SU-DHL-6 (cell line): ENCODE measurements around the gene TMEM154.

Experiments
- H2AFZ ChIP-seq: fragments of 200-600 bp; sonication (generic); 2 replicates; pipeline ENCODE4 v1.6.1; 2014; ENCODE audit warnings: low read depth, mild to moderate bottlenecking, moderate library complexity, mixed read lengths, antibody characterized with exemption, low read length; ENCODE audit not compliant: severe bottlenecking
- H3F3A ChIP-seq: fragments of 200-600 bp; shearing (Covaris generic); 2 replicates; pipeline ENCODE4 v1.6.0; 2016; ENCODE audit warnings: antibody characterized with exemption, mild to moderate bottlenecking; ENCODE audit not compliant: insufficient read depth
- H3K27ac ChIP-seq: fragments of 200-600 bp; sonication (generic); 2 replicates; pipeline ENCODE4 v1.5.1; 2016; ENCODE audit warnings: low read depth, mild to moderate bottlenecking, low read length, moderate library complexity, mixed read lengths
- H3K27me3 ChIP-seq: fragments of 200-600 bp; sonication (generic), shearing (Covaris generic); 2 replicates; pipeline ENCODE4 v1.6.0; 2014; ENCODE audit warnings: mild to moderate bottlenecking, low read length
- H3K36me3 ChIP-seq: fragments of 200-600 bp; sonication (generic); 2 replicates; pipeline ENCODE4 v1.6.1; 2014; ENCODE audit warnings: mild to moderate bottlenecking, low read length, mixed read lengths
- H3K4me2 ChIP-seq: fragments of 300-600, 200-600 bp; shearing (Covaris generic), sonication (generic); 2 replicates; pipeline ENCODE4 v1.6.0; 2014; ENCODE audit warnings: low read length, low read depth, mild to moderate bottlenecking; ENCODE audit not compliant: poor library complexity, severe bottlenecking
- H3K4me3 ChIP-seq: fragments of 200-600 bp; sonication (generic); 2 replicates; pipeline ENCODE4 v1.5.1; 2014; ENCODE audit warnings: antibody characterized with exemption, low read length, mild to moderate bottlenecking, mixed read lengths; ENCODE audit not compliant: insufficient read depth, poor library complexity, severe bottlenecking
- H3K79me2 ChIP-seq: fragments of 200-600 bp; sonication (generic); 2 replicates; pipeline ENCODE4 v1.6.1; 2014; ENCODE audit warnings: mild to moderate bottlenecking, low read length, moderate library complexity; ENCODE audit not compliant: insufficient read depth
- H3K9ac ChIP-seq: fragments of 200-600 bp; sonication (generic); 2 replicates; pipeline ENCODE4 v1.7.0; 2014; ENCODE audit warnings: mild to moderate bottlenecking, low read length
- H3K9me2 ChIP-seq: fragments of 200-600 bp; sonication (generic); replicated peaks from 2 replicates; pipeline ENCODE4 v1.6.1; 2014; ENCODE audit warnings: low read length; ENCODE audit not compliant: insufficient read depth
- H3K9me3 ChIP-seq: fragments of 200-600 bp; sonication (generic); 2 replicates; pipeline ENCODE4 v1.6.1; 2014; ENCODE audit warnings: low read length, mixed read lengths; ENCODE audit not compliant: insufficient read depth
- H4K20me1 ChIP-seq: fragments of 200-600 bp; sonication (generic); 2 replicates; pipeline ENCODE4 v1.6.1; 2014; ENCODE audit warnings: low read depth, mild to moderate bottlenecking, antibody characterized with exemption, low read length, moderate library complexity, mixed read lengths
- EZH2phosphoT487 ChIP-seq: fragments of 200-600 bp; sonication (generic), shearing (Covaris generic); conservative IDR thresholded peaks from 2 replicates; pipeline ENCODE4 v1.6.1; 2018; ENCODE audit warnings: mild to moderate bottlenecking, antibody characterized with exemption, low read length, moderate library complexity, mixed read lengths
- TF ChIP-seq, protein P1 (sequence below): fragments of 200-600 bp; sonication (generic); IDR thresholded peaks from one replicate; pipeline ENCODE4 v1.5.1; 2017; ENCODE audit warnings: antibody characterized with exemption, mild to moderate bottlenecking, low read length, moderate library complexity; ENCODE audit not compliant: insufficient read depth, poor library complexity, severe bottlenecking

Gene TMEM154

DNA sequence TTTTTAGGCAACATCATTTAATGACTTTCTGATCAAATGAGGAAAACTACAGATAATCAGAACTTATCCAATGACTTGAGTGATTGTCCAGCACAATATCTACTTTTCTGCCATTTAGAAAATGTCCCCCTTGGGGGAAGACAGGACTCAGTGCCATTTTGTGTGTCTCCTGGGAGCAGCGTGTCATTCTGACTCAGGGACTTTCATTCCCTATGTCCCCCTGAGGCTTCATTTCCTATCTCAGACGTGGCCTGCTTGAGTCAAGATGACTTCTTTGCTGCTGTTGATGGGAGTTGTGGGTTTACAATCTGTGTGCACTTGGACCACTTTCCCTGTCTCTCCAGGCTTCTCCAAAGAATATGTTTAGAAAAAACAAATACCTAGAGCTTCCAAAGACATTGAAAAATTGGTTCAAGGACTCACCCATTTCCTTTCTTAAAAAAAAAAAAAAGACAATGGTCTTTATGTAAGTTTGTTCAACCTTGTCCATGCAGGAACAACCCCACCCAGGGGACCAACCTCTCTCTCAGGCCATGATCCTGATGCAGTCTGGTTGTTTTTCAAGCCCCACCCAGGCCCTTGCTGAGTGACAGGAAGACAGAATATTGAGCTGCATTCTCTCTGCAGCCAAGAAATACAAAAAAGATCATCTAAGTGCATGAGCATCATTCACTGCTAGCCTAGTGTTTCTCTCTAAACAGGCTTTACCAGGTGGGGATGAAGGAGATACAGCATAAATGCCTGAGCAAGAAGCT lies 34.3 kb upstream of the TMEM154 start:
- H3K27me3 ChIP-seq, result no peaks in the 10 kb centered on the region
- no peak overlapping the region for H3K27ac ChIP-seq
- no peak overlapping the region for H3K9ac ChIP-seq
- no peak overlapping the region for H3K4me2 ChIP-seq
- no peaks in the 10 kb centered on the region for H3F3A ChIP-seq
- TF ChIP-seq, protein P1, sequence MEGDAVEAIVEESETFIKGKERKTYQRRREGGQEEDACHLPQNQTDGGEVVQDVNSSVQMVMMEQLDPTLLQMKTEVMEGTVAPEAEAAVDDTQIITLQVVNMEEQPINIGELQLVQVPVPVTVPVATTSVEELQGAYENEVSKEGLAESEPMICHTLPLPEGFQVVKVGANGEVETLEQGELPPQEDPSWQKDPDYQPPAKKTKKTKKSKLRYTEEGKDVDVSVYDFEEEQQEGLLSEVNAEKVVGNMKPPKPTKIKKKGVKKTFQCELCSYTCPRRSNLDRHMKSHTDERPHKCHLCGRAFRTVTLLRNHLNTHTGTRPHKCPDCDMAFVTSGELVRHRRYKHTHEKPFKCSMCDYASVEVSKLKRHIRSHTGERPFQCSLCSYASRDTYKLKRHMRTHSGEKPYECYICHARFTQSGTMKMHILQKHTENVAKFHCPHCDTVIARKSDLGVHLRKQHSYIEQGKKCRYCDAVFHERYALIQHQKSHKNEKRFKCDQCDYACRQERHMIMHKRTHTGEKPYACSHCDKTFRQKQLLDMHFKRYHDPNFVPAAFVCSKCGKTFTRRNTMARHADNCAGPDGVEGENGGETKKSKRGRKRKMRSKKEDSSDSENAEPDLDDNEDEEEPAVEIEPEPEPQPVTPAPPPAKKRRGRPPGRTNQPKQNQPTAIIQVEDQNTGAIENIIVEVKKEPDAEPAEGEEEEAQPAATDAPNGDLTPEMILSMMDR, result no peak
- no peak for TF ChIP-seq EZH2phosphoT487
- H3K9me2 ChIP-seq, result no peaks in the 10 kb centered on the region
- peaks cover 11% of the 10 kb centered on the region; the same call in 1 of the 2 replicates for H3K9me3 ChIP-seq
- H2AFZ ChIP-seq, result no peak overlapping the region
- 0 out of 2 replicates have a peak, but pooled peaks cover 4% of the 10 kb centered on the region for H3K36me3 ChIP-seq
- H3K4me3 ChIP-seq, result no peak overlapping the region
- no peaks in the 10 kb centered on the region for H4K20me1 ChIP-seq
- no peaks in the 10 kb centered on the region for H3K79me2 ChIP-seq

GRCh38 chr4:152709675-152710438 lies 30.1 kb upstream of the TMEM154 start:
- Histone ChIP-seq H3K36me3 (no peaks in the 10 kb centered on the region), H2AFZ (no peak overlapping the region), H3K4me2 (no peak overlapping the region), H3K27ac (no peak overlapping the region), H3K4me3 (no peak overlapping the region), H3K79me2 (no peaks in the 10 kb centered on the region), H3K9me3 (peaks cover 6% of the 10 kb centered on the region; the same call in 1 of the 2 replicates), H3F3A (no peaks in the 10 kb centered on the region), H3K9me2 (no peaks in the 10 kb centered on the region), H4K20me1 (no peaks in the 10 kb centered on the region), H3K27me3 (no peaks in the 10 kb centered on the region), H3K9ac (no peak overlapping the region)
- TF ChIP-seq EZH2phosphoT487, result no peak
- TF ChIP-seq, protein P1, result no peak

DNA sequence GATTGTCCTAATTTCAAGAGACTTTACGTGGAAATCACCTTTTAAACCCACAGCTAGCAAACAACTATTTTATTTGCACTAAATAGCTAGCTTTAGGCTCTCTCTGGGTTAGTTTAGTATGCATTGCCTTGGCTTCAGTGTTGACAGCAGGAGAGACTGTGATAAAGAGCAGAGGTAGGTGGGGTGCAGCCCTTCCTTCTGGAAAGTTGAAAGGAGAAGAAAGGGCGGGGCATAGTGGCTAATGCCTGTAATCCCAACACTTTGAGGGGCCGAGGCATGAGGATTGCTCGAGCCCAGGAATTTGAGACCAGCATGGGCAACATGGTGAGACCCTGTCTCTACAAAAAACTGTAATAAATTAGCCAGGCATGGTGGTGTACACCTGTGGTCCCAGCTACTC lies 29.0 kb upstream of the TMEM154 start:
- no peaks in the 10 kb centered on the region for H3K27me3 ChIP-seq
- no peak overlapping the region for H3K4me2 ChIP-seq
- no peaks in the 10 kb centered on the region for H4K20me1 ChIP-seq
- H2AFZ ChIP-seq, result no peak overlapping the region
- H3K4me3 ChIP-seq, result no peak overlapping the region
- no peaks in the 10 kb centered on the region for H3K9me2 ChIP-seq
- no peak overlapping the region for H3K27ac ChIP-seq
- no peaks in the 10 kb centered on the region for H3F3A ChIP-seq
- H3K9me3 ChIP-seq, result no peaks in the 10 kb centered on the region
- H3K79me2 ChIP-seq, result no peaks in the 10 kb centered on the region
- TF ChIP-seq EZH2phosphoT487, result no peak
- TF ChIP-seq, protein P1, result no peak
- H3K9ac ChIP-seq, result no peak overlapping the region
- no peaks in the 10 kb centered on the region for H3K36me3 ChIP-seq
